Right lobe of liver (tissue), 4 donors: ENCODE results near the gene MSL1.

Experiments
- POLR2A ChIP-seq: fragments of 450-650 bp; IDR thresholded peaks from one replicate; pipeline ENCODE4 v1.6.1; 2017; ENCODE audit warnings: antibody characterized with exemption, mild to moderate bottlenecking
- TF ChIP-seq, protein P1 (sequence below), 4 donors: fragments of 200-600 bp in 3 of 4; fragments of 450-650 bp in 1 of 4; IDR thresholded peaks; one replicate each; pipeline versions ENCODE4 v1.5.1 to v1.8.0; 2016 to 2022; ENCODE audit warnings: antibody characterized with exemption in 4 of 4, mild to moderate bottlenecking in 2 of 4
- donor health status: DM: no; HTN: no; CAD: no.
- donor health status: DM: no; HTN: no; CAD: no.
- donor health status: DM: no; HTN: yes; CAD: no.

GRCh38 chr17:40093005-40093579 lies 28.7 kb upstream of the MSL1 start:
- TF ChIP-seq, protein P1, sequence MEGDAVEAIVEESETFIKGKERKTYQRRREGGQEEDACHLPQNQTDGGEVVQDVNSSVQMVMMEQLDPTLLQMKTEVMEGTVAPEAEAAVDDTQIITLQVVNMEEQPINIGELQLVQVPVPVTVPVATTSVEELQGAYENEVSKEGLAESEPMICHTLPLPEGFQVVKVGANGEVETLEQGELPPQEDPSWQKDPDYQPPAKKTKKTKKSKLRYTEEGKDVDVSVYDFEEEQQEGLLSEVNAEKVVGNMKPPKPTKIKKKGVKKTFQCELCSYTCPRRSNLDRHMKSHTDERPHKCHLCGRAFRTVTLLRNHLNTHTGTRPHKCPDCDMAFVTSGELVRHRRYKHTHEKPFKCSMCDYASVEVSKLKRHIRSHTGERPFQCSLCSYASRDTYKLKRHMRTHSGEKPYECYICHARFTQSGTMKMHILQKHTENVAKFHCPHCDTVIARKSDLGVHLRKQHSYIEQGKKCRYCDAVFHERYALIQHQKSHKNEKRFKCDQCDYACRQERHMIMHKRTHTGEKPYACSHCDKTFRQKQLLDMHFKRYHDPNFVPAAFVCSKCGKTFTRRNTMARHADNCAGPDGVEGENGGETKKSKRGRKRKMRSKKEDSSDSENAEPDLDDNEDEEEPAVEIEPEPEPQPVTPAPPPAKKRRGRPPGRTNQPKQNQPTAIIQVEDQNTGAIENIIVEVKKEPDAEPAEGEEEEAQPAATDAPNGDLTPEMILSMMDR (IDR thresholded peaks at IDR 0.05), result no peak
- TF ChIP-seq POLR2A, result no peak
